Thoracic aorta (tissue), 2 donors: ENCODE data around the gene CHKA. TPM values are rescaled to one million over a fixed set of nuclear protein-coding genes. Genes with fewer than 3 reads are reported as not detected.
"Not testable (repeated sequence)": the region's sequence is repeated elsewhere in the genome, so short reads cannot be mapped to it uniquely, and the experiment has no call there.

ENCODE experiments used
- ATAC-seq: fragments of 150-250 bp; one replicate; pipeline ENCODE4 v1.8.0; 2017; ENCODE audit warnings: low read depth; ENCODE audit not compliant: insufficient number of reproducible peaks, low FRiP score
- DNase-seq: peaks from one replicate; pipeline ENCODE4 v3.0.0-alpha.2; 2020; ENCODE audit warnings: low spot score
- H3K27ac ChIP-seq, 2 donors: fragments of 200-600 bp; sonication (generic); 1 replicate in 1 of 2; 2 replicates in 1 of 2; pipeline ENCODE4 v1.5.1; 2016; ENCODE audit warnings: mild to moderate bottlenecking in 2 of 2, moderate library complexity in 2 of 2
- H3K27me3 ChIP-seq: fragments of 200-600 bp; sonication (generic); replicated peaks from 2 replicates; pipeline ENCODE4 v1.6.0; 2016; ENCODE audit warnings: mild to moderate bottlenecking; ENCODE audit not compliant: insufficient read depth
- H3K36me3 ChIP-seq: fragments of 200-600 bp; sonication (generic); one replicate; pipeline ENCODE4 v1.5.1; 2016
- H3K4me1 ChIP-seq, 2 donors: fragments of 200-600 bp; sonication (generic); 1 replicate in 1 of 2; 2 replicates in 1 of 2; pipeline versions ENCODE4 v1.5.1 to v1.6.0; 2016; ENCODE audit warnings: low read depth in 2 of 2, mild to moderate bottlenecking in 1 of 2; ENCODE audit not compliant: control insufficient read depth in 1 of 2
- H3K4me3 ChIP-seq: fragments of 200-600 bp; sonication (generic); 2 replicates; pipeline ENCODE4 v1.5.1; 2016; ENCODE audit warnings: mild to moderate bottlenecking
- H3K9me3 ChIP-seq: fragments of 200-600 bp; sonication (generic); 2 replicates; pipeline ENCODE4 v1.5.1; 2016
- total RNA-seq, 2 donors: library from RNA; depleted of rRNA; stranded (reverse); fragments of >200 nt; gene quantifications; one replicate each; pipeline versions ENCODE4 v1.1.0 to v1.2.3, GENCODE V29; 2016
- TF ChIP-seq, protein P1 (sequence below): fragments of 200-600 bp; sonication (generic); IDR thresholded peaks from one replicate; pipeline ENCODE4 v1.5.1; 2019; ENCODE audit warnings: antibody characterized with exemption

Gene CHKA
- total RNA-seq, 2 donors from 2014 or later: 12.5 to 22.2 TPM

DNA sequence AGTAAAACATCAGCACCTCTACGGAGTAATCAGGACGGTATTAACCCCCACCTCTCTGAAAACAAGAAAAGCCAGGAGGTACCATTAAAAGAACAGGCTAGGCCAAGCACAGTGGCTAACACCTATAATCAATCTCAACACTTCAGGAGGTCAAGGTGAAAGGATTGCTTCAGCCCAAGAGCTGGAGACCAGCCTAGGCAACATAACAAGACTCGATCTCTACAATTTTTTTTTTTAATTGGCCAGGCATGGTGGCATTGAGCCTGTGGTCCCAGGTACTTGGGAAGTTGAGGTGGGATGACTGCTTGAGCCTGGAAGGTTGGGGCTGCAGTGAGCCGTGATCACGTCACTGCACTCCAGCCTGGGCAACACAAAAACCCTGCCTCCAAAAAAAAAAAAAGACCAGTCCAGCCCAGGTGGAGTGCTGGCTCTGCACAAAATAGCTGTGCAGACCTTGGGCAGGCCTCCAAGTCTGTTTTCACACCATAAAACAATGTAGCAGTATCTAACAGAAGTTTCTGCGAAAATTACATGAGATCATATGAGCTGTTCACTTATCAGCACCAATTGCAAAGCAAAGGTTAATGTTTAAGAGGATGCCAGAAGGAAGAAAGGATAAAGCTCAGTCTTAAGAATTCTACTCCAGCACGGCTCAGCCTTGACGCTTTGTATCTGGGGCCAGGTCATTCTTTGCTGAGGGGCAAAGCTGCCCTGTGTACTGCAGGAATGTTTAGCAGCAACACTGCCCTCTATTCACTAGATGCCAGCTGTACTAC lies 14.8 kb downstream of the CHKA start:
- Histone ChIP-seq H3K4me1 (no peaks in the 10 kb centered on the region), H3K9me3 (no peaks in the 10 kb centered on the region), H3K27me3 (no peaks in the 10 kb centered on the region), H3K27ac (no peak overlapping the region), H3K4me3 (no peak overlapping the region), H3K36me3 (no peaks in the 10 kb centered on the region)
- DNase-seq: no peak
- no peak for ATAC-seq
- TF ChIP-seq, protein P1, sequence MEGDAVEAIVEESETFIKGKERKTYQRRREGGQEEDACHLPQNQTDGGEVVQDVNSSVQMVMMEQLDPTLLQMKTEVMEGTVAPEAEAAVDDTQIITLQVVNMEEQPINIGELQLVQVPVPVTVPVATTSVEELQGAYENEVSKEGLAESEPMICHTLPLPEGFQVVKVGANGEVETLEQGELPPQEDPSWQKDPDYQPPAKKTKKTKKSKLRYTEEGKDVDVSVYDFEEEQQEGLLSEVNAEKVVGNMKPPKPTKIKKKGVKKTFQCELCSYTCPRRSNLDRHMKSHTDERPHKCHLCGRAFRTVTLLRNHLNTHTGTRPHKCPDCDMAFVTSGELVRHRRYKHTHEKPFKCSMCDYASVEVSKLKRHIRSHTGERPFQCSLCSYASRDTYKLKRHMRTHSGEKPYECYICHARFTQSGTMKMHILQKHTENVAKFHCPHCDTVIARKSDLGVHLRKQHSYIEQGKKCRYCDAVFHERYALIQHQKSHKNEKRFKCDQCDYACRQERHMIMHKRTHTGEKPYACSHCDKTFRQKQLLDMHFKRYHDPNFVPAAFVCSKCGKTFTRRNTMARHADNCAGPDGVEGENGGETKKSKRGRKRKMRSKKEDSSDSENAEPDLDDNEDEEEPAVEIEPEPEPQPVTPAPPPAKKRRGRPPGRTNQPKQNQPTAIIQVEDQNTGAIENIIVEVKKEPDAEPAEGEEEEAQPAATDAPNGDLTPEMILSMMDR: no peak

DNA sequence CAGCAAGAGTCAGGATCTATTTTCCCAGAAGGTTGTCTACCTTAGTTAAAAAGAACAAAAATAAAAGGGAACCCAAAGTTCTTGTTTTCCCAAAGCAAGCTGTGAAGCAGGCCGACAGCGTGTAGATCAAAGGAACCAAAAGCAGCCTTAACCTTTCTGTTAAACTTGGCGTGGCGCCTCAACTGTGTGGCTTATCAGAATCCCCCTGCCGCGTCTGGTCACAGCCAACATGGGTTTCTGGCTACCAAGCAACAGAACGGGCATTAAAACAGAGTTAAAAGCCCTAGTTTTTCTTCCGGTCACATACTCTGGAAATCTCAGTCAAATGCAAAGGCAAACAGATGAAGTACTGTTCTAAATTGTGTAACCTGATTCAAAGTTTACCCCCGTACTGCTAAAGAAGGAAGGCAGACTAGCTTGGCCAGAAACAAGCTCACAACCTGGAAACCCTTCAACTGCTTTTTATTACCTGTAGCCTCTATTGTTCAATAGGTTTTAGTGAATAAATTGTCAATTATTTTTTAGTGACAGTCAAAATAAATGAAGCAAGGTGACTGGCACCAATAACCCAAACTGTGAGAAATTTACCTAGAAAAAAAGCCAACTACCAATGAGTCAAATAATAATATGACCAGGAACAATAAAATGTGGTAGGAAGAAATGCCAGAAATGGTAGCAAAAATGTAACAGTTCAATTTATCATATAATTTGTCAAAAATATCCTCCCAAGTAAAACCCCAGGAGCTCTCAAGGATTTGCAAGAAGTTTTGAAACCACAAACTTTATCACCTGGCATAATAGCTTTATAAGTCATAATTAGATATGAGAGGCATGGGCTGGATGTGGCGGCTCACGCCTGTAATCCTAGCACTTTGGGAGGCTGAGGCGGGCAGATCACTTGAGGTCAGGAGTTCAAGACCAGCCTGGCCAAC lies 21.4 kb downstream of the CHKA start:
- no peak for ATAC-seq
- H3K27ac ChIP-seq: peak overlapping the region in 1 of 2 donors; percentile 21
- no peak for DNase-seq
- H3K4me3 ChIP-seq: peak overlapping the region; percentile 4
- H3K27me3 ChIP-seq: no peaks in the 10 kb centered on the region
- peaks cover 4 to 11% of the 10 kb centered on the region in 2 donors for H3K4me1 ChIP-seq
- H3K9me3 ChIP-seq: no peaks in the 10 kb centered on the region
- TF ChIP-seq, protein P1: no peak
- H3K36me3 ChIP-seq: no peaks in the 10 kb centered on the region

DNA sequence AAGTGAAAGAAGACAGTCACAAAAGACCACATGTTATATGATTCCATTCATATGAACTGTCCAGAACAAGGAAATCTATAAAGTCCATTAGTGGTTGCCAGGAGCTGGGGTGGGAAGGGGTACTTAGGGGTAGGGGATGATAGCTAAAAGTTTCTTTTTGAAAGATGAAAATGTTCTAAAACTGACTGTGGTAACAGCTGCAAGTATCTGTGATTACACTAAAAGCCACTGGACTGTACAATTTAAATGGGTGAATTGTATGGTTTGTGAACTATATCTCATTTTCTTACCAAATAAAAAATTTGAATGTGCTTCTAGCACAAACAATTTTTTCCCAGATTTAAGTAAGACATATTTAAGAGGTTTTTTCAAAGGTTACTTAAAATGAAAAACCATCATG lies 22.1 kb downstream of the CHKA start:
- peaks cover 4 to 11% of the 10 kb centered on the region in 2 donors for H3K4me1 ChIP-seq
- TF ChIP-seq, protein P1: no peak
- H3K27ac ChIP-seq: peak overlapping the region in 1 of 2 donors; percentile 21
- no peak for ATAC-seq
- H3K27me3 ChIP-seq: no peaks in the 10 kb centered on the region
- no peak for DNase-seq
- H3K9me3 ChIP-seq: no peaks in the 10 kb centered on the region
- H3K36me3 ChIP-seq: no peaks in the 10 kb centered on the region
- H3K4me3 ChIP-seq: no peak overlapping the region

DNA sequence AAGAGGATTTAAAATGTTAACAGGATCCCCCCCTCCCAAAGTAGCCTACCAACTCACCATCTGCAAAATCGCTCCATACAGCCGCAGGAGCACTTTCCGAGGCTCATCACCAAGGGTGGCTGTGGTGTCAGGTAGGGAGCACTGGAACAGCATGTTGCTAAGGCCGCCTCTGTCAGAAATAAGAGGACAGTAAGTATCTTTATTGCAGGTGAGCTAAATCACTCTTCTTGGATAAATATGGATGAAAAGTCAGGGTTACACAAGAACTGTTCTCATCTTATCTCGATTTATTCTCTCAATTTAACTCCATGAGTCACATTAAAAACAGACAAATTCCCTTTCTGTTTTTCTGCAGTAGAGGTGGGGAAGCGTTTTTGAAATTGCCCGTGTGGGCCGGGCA lies 24.2 kb downstream of the CHKA start:
- Histone ChIP-seq H3K9me3 (no peaks in the 10 kb centered on the region), H3K4me3 (no peak overlapping the region), H3K27me3 (no peaks in the 10 kb centered on the region), H3K27ac (no peak overlapping the region), H3K4me1 (peaks cover 4 to 11% of the 10 kb centered on the region in 2 donors), H3K36me3 (no peaks in the 10 kb centered on the region)
- DNase-seq: no peak
- no peak for ATAC-seq
- TF ChIP-seq, protein P1: no peak

DNA sequence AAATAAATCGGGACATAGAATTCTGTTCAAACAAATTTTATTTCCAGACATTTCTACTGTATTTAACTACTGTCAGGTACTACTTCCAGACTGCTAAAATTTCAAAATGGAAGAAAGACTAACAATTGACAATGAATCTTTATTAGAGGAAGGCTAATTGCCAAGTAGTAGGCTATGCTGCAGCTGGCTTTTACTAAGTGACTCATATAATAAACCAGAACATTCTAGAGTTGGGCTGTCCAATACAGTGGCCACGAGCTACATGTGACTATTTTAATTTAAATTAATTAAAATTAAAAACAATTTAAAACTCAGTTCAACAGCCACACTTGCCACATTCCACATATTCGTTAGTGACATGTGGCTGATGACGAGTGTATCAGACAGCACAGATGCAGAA lies 27.6 kb downstream of the CHKA start:
- DNase-seq: no peak
- no peaks in the 10 kb centered on the region for H3K36me3 ChIP-seq
- no peak for ATAC-seq
- no peaks in the 10 kb centered on the region for H3K27me3 ChIP-seq
- no peaks in the 10 kb centered on the region for H3K4me1 ChIP-seq
- TF ChIP-seq, protein P1: no peak
- H3K27ac ChIP-seq: no peak overlapping the region
- H3K9me3 ChIP-seq: no peaks in the 10 kb centered on the region
- no peak overlapping the region for H3K4me3 ChIP-seq

DNA sequence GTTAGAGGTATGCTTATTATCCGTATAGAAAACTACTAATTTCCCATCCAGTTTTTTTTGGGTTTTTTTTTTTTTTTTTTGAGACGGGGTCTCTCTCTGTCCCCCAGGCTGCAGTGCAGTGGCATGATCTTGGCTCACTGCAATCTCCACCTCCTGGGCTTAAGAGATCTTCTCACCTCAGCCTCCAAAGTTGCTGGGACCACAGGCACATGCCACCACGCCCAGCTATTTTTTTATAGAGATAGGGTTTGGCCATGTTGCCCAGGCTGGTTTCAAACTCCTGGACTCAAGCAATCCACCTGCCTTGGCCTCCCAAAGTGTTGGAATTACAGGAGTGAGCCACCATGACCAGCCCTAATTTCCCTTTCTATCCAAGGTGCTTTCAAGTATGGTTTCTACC lies 28.2 kb downstream of the CHKA start:
- not testable (repeated sequence) for ATAC-seq, H3K4me3 ChIP-seq, H3K9me3 ChIP-seq, H3K27me3 ChIP-seq, DNase-seq, H3K27ac ChIP-seq, H3K36me3 ChIP-seq, H3K4me1 ChIP-seq
